Non-pigmented ciliary epithelial cell (primary cell): ENCODE measurements around the gene CETN3.
"Not testable (repeated sequence)": the region's sequence is repeated elsewhere in the genome, so short reads cannot be mapped to it uniquely, and the experiment has no call there.

Source experiments
- DNase-seq: peaks from one replicate; pipeline ENCODE4 v3.0.0-alpha.2; 2010; ENCODE audit warnings: low read depth

CETN3 gene

DNA sequence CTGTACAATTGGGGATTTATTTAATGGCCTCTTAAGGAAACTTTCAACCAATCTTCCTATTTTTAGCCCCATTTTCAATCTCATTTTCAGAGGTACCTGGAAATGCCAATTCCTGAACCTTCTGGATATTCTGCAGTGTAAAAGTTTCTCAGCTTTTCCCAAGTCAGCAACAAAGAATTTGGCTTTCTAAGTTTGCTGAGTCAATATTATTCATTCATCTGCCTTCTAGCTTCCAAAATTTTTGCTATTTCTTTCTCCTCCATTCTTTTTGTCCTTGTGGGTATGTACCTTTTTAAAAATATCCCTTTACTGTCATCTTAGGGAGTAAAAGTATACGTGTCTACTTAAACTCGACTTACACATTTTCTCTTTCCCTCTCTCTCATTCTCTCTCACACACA, 25.7 kb downstream of the CETN3 start:
- DNase-seq: no peak

DNA sequence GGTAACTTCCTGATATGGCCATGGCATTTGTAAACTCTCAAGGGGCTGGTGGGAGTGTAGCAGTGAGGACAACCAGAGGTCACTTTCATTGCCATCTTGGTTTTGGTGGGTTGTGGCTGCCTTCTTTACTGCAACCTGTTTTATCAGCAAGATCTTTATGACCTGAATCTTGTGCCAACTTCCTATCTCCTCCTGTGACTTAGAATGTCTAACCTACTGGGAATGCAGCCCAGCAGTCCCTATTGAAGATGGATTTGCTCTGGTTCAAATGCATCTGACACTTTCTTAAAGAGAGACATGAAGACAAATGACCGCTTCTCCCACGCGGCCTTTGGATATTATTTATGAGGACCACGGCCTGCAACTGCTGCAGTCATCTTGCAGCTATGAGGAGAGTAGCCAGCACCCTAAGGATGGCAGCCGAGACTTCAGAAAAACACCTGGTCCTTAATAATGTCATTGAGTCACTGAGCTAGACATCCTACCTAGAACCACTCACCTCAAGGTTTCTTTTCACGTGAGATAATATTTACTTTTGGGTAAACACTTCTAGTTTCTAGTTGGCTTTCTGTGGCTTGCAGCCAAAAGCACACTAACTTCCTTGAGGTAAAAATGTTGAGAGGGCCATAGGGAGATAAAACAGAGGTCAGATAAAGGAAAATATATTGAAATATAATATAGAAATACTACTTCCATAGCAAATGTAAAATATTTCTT, 28.2 kb downstream of the CETN3 start:
- DNase-seq: no peak

DNA sequence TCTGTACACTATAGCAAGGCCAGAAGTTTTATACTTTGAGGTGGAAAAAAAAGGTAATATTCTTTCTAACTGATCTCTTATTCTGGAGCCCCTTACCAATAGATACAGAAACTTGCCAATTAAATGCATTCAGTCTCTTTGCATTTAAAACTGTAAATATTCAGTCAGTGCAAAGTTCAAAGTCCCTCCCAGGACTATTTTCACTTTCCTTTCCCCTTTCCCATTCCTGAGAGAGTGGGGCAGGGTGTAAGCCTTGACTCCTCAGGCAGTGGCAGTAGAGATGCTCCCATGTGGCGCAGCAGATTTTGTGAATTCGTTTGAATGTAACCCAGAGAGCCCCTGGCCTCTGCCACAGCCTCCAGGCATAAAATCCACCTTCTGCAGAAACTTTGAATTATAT, 29.9 kb downstream of the CETN3 start:
- DNase-seq: no peak

DNA sequence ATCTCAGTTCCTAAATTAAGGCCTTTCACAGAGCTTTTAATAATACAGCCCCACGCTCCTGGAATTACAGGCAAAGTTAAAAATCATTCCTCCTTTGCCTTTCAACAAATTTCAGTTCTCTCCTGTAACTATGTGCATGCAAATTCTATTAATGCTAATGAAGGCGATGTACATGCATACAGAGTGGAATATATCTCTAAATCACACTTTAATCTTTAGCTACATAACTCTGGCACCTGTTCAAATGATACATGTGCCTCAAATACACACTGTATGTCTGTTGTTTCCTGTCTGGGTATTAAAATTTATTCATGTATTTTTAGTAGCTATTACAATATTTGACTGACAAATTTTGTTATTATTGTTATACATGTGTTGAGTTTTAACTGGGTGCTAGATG, 30.8 kb downstream of the CETN3 start:
- DNase-seq: no peak

DNA sequence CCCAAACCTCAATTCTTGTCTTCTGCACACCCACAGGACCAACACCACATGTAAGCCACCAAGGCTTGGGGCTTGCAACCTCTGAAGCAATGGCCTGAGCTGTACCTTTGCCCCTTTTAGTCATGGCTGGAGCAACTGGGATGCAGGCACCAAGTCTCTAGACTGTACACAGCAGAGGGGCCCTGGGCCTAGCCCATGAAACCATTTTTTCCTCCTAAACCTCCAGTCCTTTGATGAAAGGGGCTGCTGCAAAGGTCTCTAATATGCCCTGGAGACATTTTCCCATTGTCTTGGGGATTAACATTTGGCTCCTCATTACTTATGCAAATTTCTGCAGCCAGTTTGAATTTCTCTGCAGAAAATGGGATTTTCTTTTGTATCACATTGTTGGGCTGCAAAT, 38.3 kb downstream of the CETN3 start:
- not testable (repeated sequence) for DNase-seq

DNA sequence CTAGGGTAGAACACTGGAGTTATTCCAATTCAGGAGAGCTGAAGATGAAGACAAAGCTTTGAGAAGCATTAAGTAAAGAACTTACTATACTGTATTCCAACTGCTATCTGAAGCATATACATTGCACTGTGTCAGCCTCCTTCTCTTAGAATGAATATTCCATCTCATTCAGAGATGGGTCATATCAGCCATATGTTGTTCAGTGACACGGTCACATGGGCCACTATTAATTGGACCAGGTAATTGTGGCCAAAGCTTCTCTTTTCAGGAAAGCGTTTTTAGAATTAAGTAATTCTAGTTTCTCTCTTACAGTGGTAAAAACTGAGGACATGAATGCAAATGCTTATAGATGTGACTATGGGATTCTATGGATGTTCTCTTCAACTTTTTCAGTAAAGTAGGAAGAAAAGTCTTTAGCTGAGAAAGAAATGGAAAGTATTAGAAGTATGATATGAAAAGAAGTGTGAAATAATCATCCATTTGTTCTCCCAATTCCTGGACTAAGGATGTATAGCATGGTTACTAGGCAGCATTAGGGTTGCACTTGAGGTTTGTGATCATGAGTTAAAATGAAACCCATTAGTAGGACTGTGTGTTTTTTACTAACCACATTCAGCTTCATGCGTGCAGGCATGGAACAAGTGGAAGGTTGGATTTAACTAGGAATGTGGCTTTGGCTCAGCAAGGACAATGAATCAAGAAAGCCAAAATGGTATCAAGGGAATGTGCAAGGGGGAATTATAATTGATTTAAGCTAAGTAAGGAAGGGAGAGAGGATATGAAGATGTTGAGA, 40.9 kb downstream of the CETN3 start:
- DNase-seq: no peak

DNA sequence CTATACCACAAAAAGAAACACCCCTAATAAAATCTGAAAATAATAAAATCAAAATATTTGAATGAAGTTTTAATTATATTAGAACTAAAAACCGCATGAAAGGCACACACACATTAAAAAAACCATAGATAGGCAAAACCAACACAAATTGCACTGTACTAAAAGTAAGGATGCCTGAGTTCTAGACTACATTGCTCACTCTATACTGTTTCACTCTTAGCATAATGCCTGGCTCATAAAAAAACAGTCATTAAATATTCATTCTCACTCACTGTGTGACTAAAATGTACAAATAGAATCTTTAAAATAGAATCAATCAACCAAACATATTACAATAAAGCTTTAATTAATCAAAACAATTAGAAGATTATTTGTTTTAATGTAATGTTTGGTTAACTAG, 41.7 kb downstream of the CETN3 start:
- no peak for DNase-seq

DNA sequence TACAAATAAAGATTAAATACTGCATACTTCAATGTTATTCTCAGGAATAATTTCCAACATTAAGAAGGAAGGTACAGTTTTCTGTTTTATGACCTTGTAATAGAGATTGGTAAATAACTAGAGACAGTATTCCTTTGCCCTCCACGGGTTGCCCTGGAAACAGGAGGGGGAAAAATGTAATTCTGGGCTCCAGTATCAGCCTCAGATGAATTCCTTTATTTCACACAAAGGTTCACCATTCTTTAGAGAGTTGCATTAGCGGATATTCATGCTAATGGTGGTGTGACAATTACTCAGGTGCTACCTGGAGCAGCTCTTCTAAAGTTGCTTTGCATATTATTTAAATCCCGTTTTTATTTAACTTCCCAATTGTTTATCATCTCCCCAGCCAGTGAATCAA, 42.6 kb downstream of the CETN3 start:
- no peak for DNase-seq

DNA sequence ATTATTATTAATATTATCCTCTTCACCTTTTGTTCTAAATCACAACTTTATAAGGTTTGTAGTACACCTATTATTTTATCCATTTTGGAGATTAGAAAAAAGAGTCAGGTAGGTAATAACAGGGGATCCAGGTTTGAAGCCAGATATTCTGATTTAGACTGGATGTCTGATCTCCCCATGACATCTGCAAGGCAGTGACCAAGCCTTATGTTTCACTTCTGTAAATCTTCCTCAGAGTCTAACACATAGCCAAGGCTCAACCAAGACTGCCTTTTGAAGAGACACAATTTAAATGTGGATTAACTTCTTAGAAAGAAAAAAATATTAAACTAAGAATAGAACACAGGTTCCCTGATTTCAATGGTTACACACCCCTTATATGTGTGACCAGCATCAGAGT, 44.2 kb downstream of the CETN3 start:
- no peak for DNase-seq

DNA sequence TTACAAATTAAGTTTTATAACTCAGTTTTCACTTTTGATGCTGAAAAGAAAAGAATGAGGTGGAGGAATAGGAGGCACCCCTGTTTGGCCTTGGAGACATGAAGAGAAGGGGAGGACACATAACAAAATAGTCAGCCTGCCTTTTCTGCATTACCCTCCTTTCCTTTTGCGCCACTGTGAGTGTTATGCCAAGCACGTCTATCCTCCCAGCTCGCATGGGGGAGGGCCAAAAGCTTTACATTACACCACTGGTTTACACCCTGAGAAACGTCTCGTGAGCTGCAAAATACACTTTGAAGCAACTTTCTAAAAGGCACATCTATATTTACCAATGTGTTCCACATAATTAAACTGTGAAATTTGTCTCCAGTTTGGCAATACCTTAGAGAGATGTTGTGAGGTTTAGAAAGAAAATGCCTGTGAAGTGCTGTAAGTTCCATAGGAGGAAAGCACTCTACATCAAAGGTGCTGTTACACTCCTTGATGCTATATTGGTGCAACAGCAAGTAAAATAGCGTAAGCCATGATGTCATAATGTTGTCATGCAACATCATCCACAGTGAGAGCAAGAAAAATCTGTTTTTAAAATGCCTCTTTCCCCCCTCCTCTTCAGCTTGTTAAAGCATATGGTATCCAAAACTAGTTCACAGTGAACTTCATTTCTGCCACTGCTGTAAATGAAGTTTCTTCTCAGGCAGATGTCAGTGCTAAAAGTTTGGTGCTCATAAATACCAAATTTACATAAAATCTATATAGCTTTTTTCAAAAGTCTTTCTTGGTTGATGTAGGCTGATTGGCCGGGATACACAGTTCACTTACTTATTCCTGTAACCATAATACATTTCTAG, 50.3 kb downstream of the CETN3 start:
- no peak for DNase-seq

DNA sequence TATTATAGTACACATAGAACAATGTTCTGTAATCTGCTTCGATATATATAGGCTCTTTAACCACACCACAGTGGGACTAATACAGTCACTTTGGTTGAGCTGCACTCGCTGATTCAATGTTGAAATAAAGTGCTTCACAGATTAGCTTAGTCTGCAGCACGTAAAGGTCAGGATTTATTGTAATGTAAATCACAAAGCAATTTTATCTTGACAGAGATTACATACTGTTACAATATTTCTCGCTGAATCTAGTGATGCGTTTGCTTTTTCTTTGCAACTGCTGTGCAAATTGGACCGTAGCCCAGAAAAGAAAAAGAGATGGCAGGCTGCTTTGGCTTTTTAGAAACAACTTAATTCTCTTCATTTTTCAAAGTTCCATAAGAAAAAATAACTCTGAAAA, 52.9 kb downstream of the CETN3 start:
- no peak for DNase-seq

DNA sequence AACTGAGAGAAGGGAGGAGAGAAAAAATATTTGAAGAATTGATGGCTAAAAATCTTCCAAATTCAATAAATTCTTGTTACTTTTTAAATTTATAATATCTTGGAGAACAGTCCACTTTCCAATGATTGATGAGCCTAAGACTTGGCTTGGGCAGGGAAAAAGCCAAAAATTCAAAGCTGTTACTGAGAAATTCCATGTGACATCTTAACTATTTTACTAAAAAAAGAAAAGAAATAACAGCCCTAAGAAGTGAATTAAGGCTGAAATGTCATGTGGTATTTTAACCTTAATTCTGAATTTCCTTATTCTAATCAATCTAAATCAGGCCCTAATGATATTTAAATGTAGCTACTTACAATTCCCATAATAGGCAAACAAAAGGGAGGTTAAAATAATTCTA, 53.4 kb downstream of the CETN3 start:
- DNase-seq: no peak

DNA sequence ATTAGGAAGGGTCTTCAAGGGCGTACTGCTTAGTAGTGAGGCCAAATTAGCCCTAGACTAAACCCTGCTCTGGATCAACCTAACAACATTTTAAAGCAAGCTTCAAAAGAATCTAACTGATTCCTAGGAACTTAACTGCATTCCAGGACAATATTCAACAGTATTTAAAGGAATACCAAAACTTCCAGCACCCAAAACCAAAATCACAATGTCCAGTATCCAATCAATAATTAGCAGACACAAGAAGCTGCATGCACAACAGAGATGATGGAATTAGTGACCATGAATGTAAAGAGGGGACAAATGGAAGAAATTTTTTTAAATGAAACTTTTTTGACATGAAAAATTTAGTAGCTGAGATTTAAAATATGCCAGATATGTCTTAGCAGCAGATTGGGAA, 53.9 kb downstream of the CETN3 start:
- no peak for DNase-seq

DNA sequence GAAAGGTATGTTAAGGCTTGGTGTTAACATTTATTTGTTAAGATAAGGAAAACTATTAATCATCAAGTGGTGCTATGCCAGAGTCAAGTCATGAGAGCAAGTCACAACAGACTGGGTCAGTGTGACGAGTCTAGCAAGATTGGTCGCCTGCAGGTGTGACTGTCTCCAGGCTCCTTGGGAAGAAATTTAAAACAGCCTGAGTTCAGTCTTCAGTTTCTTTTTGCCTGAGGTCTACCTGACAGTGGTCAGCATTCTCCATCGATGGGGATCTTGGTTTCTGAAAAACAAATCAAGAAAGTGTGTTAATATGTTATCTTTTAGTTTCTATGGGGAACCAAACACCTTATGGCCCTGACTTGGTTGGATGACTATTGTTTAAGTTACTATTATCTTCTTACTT, 56.3 kb downstream of the CETN3 start:
- no peak for DNase-seq

DNA sequence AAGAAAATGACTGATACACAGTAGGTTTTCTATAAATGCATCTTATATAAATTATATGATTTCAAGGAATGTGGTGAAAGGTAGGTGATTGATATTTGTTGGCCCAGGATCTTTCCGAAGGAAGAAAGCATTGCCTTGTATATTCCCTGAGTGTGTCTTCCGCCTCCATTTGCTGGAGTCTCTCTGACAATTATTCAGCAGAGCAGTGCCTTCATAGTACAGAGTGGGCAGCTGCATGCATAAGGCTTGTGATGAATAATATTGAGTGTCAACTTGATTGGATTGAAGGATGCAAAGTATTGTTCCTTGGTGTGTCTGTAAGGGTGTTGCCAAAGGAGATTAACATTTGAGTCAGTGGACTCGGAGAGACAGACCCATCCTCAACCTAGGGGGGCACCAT, 58.5 kb downstream of the CETN3 start:
- no peak for DNase-seq

DNA sequence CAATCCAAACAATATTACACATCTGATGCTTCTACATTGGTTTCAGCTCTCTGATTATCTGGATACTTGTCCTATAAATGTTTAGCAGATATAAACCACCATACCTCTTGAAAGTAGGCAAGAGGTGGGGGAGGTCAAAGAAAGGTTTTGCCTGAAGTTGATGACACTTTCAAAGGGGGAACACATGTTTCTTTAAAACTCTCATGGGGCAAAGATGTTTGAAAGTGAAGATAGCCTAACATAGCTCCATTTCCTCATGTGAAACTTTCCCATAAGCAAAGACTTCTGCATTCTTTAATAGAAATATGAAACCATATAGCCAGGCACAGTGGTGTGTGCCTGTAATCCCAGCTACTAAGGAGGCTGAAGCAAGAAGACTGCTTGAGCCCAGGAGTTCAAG, 62.1 kb downstream of the CETN3 start:
- DNase-seq: no peak

DNA sequence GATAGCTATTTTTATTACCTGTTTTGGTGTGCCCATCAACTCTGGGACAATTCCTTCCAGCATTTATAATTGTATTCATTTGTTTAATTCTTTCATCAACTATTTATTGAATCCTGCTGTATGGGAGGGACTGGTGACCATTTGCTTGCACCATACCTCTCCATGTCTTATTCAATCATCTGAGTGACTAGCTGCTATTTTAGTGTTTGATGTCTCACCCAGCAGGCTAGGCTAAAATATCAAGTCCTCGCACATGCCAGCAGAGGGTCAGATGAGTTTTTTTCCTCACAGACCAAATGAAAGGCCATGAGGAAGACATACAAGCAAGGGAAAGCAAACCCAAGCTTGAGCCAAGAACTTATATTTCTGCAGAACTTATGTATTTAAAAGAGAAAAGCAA, 63.9 kb downstream of the CETN3 start:
- DNase-seq: no peak

DNA sequence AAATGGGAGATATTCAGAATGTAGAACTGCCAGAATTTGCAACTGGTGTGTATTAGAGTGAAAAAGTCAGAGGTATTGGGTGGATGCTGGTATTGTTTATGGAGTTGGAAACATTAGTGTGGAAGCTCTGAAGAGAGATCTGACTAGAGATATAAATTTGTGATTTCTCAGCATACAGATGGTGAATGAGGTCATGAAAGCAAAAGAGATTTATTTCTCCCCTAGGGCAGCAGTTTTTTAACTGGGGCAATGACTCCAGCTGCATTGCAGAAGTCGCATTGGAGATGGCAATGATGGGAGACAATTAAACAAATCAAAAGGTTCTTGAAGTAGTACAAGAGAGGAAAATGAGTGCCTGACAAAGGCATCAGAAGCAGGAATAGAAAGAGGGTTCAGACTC, 64.9 kb downstream of the CETN3 start:
- no peak for DNase-seq

DNA sequence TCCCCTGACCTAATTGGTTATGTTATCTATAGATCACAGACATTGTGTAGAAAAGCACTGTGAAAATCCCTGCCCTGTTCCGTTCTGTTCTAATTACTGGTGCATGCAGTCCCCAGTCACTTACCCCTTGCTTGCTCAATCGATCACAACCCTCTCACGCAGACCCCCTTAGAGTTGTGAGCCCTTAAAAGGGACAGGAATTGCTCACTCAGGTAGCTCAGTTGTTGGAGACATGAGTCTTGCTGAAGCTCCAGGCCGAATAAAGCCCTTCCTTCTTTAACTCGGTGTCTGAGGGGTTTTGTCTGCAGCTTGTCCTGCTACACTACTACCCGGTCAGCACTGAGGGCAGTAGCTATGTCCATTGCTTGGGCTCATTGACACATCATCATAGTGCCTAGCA, 65.8 kb downstream of the CETN3 start:
- DNase-seq: not testable (repeated sequence)

DNA sequence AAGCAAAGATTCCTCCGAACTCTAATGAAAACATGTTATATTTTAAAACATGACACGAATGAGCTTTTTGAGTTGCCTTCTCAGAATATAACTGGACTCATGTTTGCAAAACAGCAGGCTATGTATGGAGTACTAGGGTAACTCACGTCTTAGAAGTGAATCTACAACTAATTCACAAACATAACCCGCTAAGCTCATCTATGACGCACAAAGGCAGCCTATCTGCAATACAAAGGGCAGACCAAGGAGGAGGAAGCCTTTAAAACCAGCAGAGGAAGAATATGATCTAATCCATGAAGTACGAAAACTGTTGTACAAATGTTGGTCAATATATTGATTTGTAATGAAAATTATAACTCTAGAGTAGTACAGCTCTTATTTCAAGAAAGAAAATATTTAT, 67.0 kb downstream of the CETN3 start:
- no peak for DNase-seq
